Caco-2 (cell line): ENCODE results near the gene NXPH4. TPM values are rescaled to one million over a fixed set of nuclear protein-coding genes. Genes with fewer than 3 reads are reported as not detected.

Experiments used
- BruUV-seq: library from RNA; stranded (reverse); fragments of 400-500 nt; replicated peaks from 2 replicates; lab custom pipeline; 2021; lab: Mats Ljungman, UMichigan
- CTCF ChIA-PET: fragments of 300-600 bp; sonication (Branson Sonifier 250); formaldehyde crosslinking; loops from one replicate; lab custom pipeline; 2022; ENCODE audit warnings: antibody characterized with exemption; lab: Charles Lee
- POLR2A ChIA-PET: fragments of 300-600 bp; sonication (Branson Sonifier 250); formaldehyde crosslinking; loops from one replicate; lab custom pipeline; 2022; ENCODE audit warnings: antibody characterized with exemption; lab: Charles Lee
- DNase-seq, 2 experiments: peaks; one replicate each; pipeline versions ENCODE4 v3.0.0 to v3.0.0-alpha.2; 2020 to 2022
- H3K27me3 ChIP-seq: replicated peaks from 2 replicates; pipeline ENCODE4 v1.6.0; 2011; ENCODE audit warnings: low read length; ENCODE audit not compliant: control insufficient read depth, insufficient read depth
- H3K36me3 ChIP-seq: 2 replicates; pipeline ENCODE4 v1.5.1; 2011; ENCODE audit warnings: low read length; ENCODE audit not compliant: control insufficient read depth, insufficient read depth
- H3K4me1 ChIP-seq: fragments of 250-450 bp; sonication (Bioruptor Pico); 2 replicates; pipeline ENCODE4 v1.5.1; 2020; ENCODE audit warnings: mild to moderate bottlenecking
- H3K4me3 ChIP-seq: 2 replicates; pipeline ENCODE4 v1.5.1; 2011; ENCODE audit warnings: low read depth, mild to moderate bottlenecking, control low read depth, low read length
- H3K9me3 ChIP-seq: fragments of 250-450 bp; sonication (Bioruptor Pico); 2 replicates; pipeline ENCODE4 v1.5.1; 2020; ENCODE audit warnings: mild to moderate bottlenecking, moderate library complexity
- H3K27ac Mint-ChIP-seq: one replicate; pipeline ENCODE4 v1.8.0; 2022; ENCODE audit warnings: mixed read lengths; ENCODE audit not compliant: unreplicated experiment
- H3K27me3 Mint-ChIP-seq: one replicate; pipeline ENCODE4 v1.8.0; 2022; ENCODE audit warnings: mixed read lengths; ENCODE audit not compliant: insufficient read depth, unreplicated experiment
- H3K36me3 Mint-ChIP-seq: one replicate; pipeline ENCODE4 v1.8.0; 2022; ENCODE audit warnings: mild to moderate bottlenecking, mixed read lengths; ENCODE audit not compliant: insufficient read depth, unreplicated experiment
- H3K4me1 Mint-ChIP-seq: one replicate; pipeline ENCODE4 v1.8.0; 2022; ENCODE audit warnings: low read depth, mixed read lengths; ENCODE audit not compliant: unreplicated experiment
- H3K4me3 Mint-ChIP-seq: one replicate; pipeline ENCODE4 v1.8.0; 2022; ENCODE audit warnings: mild to moderate bottlenecking, moderate library complexity, mixed read lengths; ENCODE audit not compliant: unreplicated experiment
- H3K9me3 Mint-ChIP-seq: one replicate; pipeline ENCODE4 v1.8.0; 2022; ENCODE audit warnings: mixed read lengths; ENCODE audit not compliant: unreplicated experiment
- CTCF ChIP-seq, 2 experiments: fragments of 200-600 bp in 1 of 2; IDR thresholded peaks; 1 replicate in 1 of 2; 2 replicates in 1 of 2; pipeline versions ENCODE4 v1.5.1 to v1.8.0; 2011 to 2022; ENCODE audit warnings: antibody characterized with exemption in 1 of 2, control low read depth in 1 of 2, inconsistent platforms in 1 of 2, low read depth in 1 of 2, low read length in 1 of 2, mild to moderate bottlenecking in 1 of 2, moderate library complexity in 1 of 2; ENCODE audit not compliant: insufficient read depth in 1 of 2, severe bottlenecking in 1 of 2, unreplicated experiment in 1 of 2
- intact Hi-C: fragments of 100-400 bp; cut with micrococcal nuclease; formaldehyde crosslinking; loops from one replicate; pipeline ENCODE4 v1.10.0; 2022; ENCODE audit not compliant: unreplicated experiment
- total RNA-seq: library from RNA; stranded (reverse); gene quantifications from 2 replicates; pipeline ENCODE4 v1.2.3, GENCODE V29; 2022

The NXPH4 gene
- total RNA-seq, 1 experiment from 2014 or later, result 10.0 TPM

- H3K36me3 ChIP-seq, result no peaks in the 10 kb centered on the region
- intact Hi-C loops, result no loop called here
- ChIA-PET CTCF (interaction anchor here (0.6 to 1.2 kb wide), 3 partner anchors 16 to 70 kb away, joined by 3 to 4 read pairs (median 3); no protein-coding TSS in a partner anchor), POLR2A (no interaction called here)
- no peaks in the 10 kb centered on the region for H3K4me1 ChIP-seq
- Mint-ChIP-seq H3K27me3 (peaks cover 10% of the 10 kb centered on the region), H3K4me1 (peaks cover 13% of the 10 kb centered on the region), H3K27ac (no peak overlapping the region), H3K36me3 (peaks cover 17% of the 10 kb centered on the region), H3K9me3 (no peaks in the 10 kb centered on the region), H3K4me3 (no peak overlapping the region)
- H3K27me3 ChIP-seq, result no peaks in the 10 kb centered on the region
- no peak for TF ChIP-seq CTCF (IDR thresholded peaks at IDR 0.05; ENCODE audit: insufficient read depth in 1 of 2, low read depth in 1 of 2, low read length in 1 of 2, severe bottlenecking in 1 of 2, unreplicated experiment in 1 of 2)
- H3K4me3 ChIP-seq, result no peak overlapping the region
- DNase-seq, result no peak
- no TSS peak for BruUV-seq
- no peaks in the 10 kb centered on the region for H3K9me3 ChIP-seq
Observed at GRCh38 chr12:57224278-57224972, 7.8 kb downstream of the NXPH4 start.

GRCh38 chr12:57224973-57225679, 8.5 kb downstream of the NXPH4 start:
- H3K36me3 Mint-ChIP-seq, result peaks cover 24% of the 10 kb centered on the region
- Histone ChIP-seq H3K4me1 (no peaks in the 10 kb centered on the region), H3K9me3 (no peaks in the 10 kb centered on the region), H3K27me3 (no peaks in the 10 kb centered on the region), H3K36me3 (no peaks in the 10 kb centered on the region), H3K4me3 (no peak overlapping the region)
- ChIA-PET CTCF (no interaction called here), POLR2A (no interaction called here)
- no TSS peak for BruUV-seq
- no peak for DNase-seq
- peaks cover 8% of the 10 kb centered on the region for H3K4me1 Mint-ChIP-seq
- no peak overlapping the region for H3K4me3 Mint-ChIP-seq
- no peak overlapping the region for H3K27ac Mint-ChIP-seq
- TF ChIP-seq CTCF (IDR thresholded peaks at IDR 0.05; ENCODE audit: insufficient read depth in 1 of 2, low read depth in 1 of 2, low read length in 1 of 2, severe bottlenecking in 1 of 2, unreplicated experiment in 1 of 2), result no peak
- no peaks in the 10 kb centered on the region for H3K9me3 Mint-ChIP-seq
- intact Hi-C loops, result no loop called here
- H3K27me3 Mint-ChIP-seq, result peaks cover 6% of the 10 kb centered on the region

- H3K4me1 Mint-ChIP-seq, result peaks cover 14% of the 10 kb centered on the region
- H3K27ac Mint-ChIP-seq, result no peak overlapping the region
- peaks cover 4% of the 10 kb centered on the region; the same call in 1 of the 2 replicates for H3K4me1 ChIP-seq
- peaks cover 30% of the 10 kb centered on the region for H3K36me3 Mint-ChIP-seq
- ChIA-PET POLR2A (no interaction called here), CTCF (interaction anchor here (0.5 to 1.2 kb wide), 2 partner anchors 8 to 131 kb away, joined by 3 to 4 read pairs; no protein-coding TSS in a partner anchor)
- no peak overlapping the region for H3K4me3 ChIP-seq
- no peaks in the 10 kb centered on the region for H3K36me3 ChIP-seq
- no peak overlapping the region for H3K4me3 Mint-ChIP-seq
- BruUV-seq, result no TSS peak
- no peaks in the 10 kb centered on the region for H3K9me3 ChIP-seq
- no peaks in the 10 kb centered on the region for H3K9me3 Mint-ChIP-seq
- H3K27me3 ChIP-seq, result no peaks in the 10 kb centered on the region
- no peak for DNase-seq
- intact Hi-C loops, result no loop called here
- TF ChIP-seq CTCF (IDR thresholded peaks at IDR 0.05; ENCODE audit: insufficient read depth in 1 of 2, low read depth in 1 of 2, low read length in 1 of 2, severe bottlenecking in 1 of 2, unreplicated experiment in 1 of 2), result no peak
- peaks cover 3% of the 10 kb centered on the region for H3K27me3 Mint-ChIP-seq
Observed at GRCh38 chr12:57225680-57226210, 9.2 kb downstream of the NXPH4 start.
